PC-3 (cell line): ENCODE data around the gene VAT1L. TPM values are rescaled to one million over a fixed set of nuclear protein-coding genes. Genes with fewer than 3 reads are reported as not detected.

Experiments used
- ATAC-seq: fragments of 200-7000 bp; cut with Tn5 transposase; 2 replicates; pipeline ENCODE4 v1.9.1; 2020; ENCODE audit warnings: mild to moderate bottlenecking, moderate library complexity
- BruUV-seq: library from RNA; stranded (reverse); fragments of 400-500 nt; replicated peaks from 2 replicates; lab custom pipeline; 2021; lab: Mats Ljungman, UMichigan
- CTCF ChIA-PET: fragments of 300-600 bp; sonication (Branson Sonifier 250); formaldehyde crosslinking; loops from one replicate; lab custom pipeline; 2022; ENCODE audit warnings: antibody characterized with exemption; lab: Charles Lee
- POLR2A ChIA-PET: fragments of 300-600 bp; sonication (Branson Sonifier 250); formaldehyde crosslinking; loops from one replicate; lab custom pipeline; 2022; ENCODE audit warnings: antibody characterized with exemption; ENCODE audit not compliant: unreplicated experiment; lab: Charles Lee
- DNase-seq: peaks from one replicate; pipeline ENCODE4 v3.0.0-alpha.2; 2015
- H2AFZ ChIP-seq: fragments of 300-600 bp; sonication (generic); 2 replicates; pipeline ENCODE4 v1.6.0; 2016; ENCODE audit warnings: antibody characterized with exemption, low read length
- H3F3A ChIP-seq: fragments of 300-600 bp; sonication (generic); one replicate; pipeline ENCODE4 v1.6.0; 2017; ENCODE audit warnings: antibody characterized with exemption, low read length, control low read depth, mild to moderate bottlenecking; ENCODE audit not compliant: unreplicated experiment
- H3K27ac ChIP-seq: fragments of 300-600 bp; sonication (generic); 2 replicates; pipeline ENCODE4 v1.5.1; 2016; ENCODE audit warnings: mild to moderate bottlenecking, low read length
- H3K27me3 ChIP-seq: fragments of 300-600 bp; sonication (generic); 2 replicates; pipeline ENCODE4 v1.6.1; 2016; ENCODE audit warnings: low read length, mixed read lengths
- H3K36me3 ChIP-seq: fragments of 300-600 bp; sonication (generic); 2 replicates; pipeline ENCODE4 v1.6.1; 2016; ENCODE audit warnings: low read depth, mixed run types, low read length, mixed read lengths
- H3K4me1 ChIP-seq: fragments of 300-600 bp; sonication (generic); 2 replicates; pipeline ENCODE4 v1.5.1; 2016; ENCODE audit warnings: low read length; ENCODE audit not compliant: insufficient read depth
- H3K4me2 ChIP-seq: fragments of 300-600 bp; sonication (generic); 2 replicates; pipeline ENCODE4 v1.6.0; 2016; ENCODE audit warnings: low read length
- H3K4me3 ChIP-seq: fragments of 300-600 bp; sonication (generic); 2 replicates; pipeline ENCODE4 v1.5.1; 2016; ENCODE audit warnings: mild to moderate bottlenecking, low read length, mixed read lengths
- H3K79me2 ChIP-seq: fragments of 300-600 bp; sonication (generic); 2 replicates; pipeline ENCODE4 v1.6.1; 2017; ENCODE audit warnings: low read length, mixed read lengths
- H3K9ac ChIP-seq: fragments of 300-600 bp; sonication (generic); 2 replicates; pipeline ENCODE4 v1.6.0; 2016; ENCODE audit warnings: mild to moderate bottlenecking, low read length
- H3K9me2 ChIP-seq: fragments of 300-600 bp; sonication (generic); replicated peaks from 2 replicates; pipeline ENCODE4 v1.6.1; 2016; ENCODE audit warnings: mixed run types, low read length, mixed read lengths
- H3K9me3 ChIP-seq: fragments of 300-600 bp; sonication (generic); 2 replicates; pipeline ENCODE4 v1.6.1; 2016; ENCODE audit warnings: low read length, mixed read lengths
- H4K20me1 ChIP-seq: fragments of 300-600 bp; sonication (generic); 2 replicates; pipeline ENCODE4 v1.6.1; 2016; ENCODE audit warnings: low read length, mixed read lengths
- CTCF ChIP-seq: fragments of 300-600 bp; sonication (generic); conservative IDR thresholded peaks from 2 replicates; pipeline ENCODE4 v1.5.1; 2017; ENCODE audit warnings: antibody characterized with exemption, low read depth, mild to moderate bottlenecking, low read length
- EZH2 ChIP-seq: fragments of 300-600 bp; sonication (generic); IDR thresholded peaks from one replicate; pipeline ENCODE4 v1.6.1; 2017; ENCODE audit warnings: antibody characterized with exemption, mild to moderate bottlenecking, low read length; ENCODE audit not compliant: unreplicated experiment
- EZH2phosphoT487 ChIP-seq: fragments of 300-600 bp; sonication (generic); IDR thresholded peaks from 2 replicates; pipeline ENCODE4 v1.6.1; 2018; ENCODE audit warnings: mild to moderate bottlenecking, antibody characterized with exemption, low read length, borderline replicate concordance
- intact Hi-C: fragments of 100-400 bp; cut with micrococcal nuclease; formaldehyde crosslinking; loops from 2 replicates; pipeline ENCODE4 v1.9.0; 2023
- total RNA-seq: library from RNA; depleted of rRNA; stranded (reverse); fragments of >200 nt; gene quantifications from 2 replicates; pipeline ENCODE4 v1.2.3, GENCODE V29; 2014

The VAT1L gene
- total RNA-seq, 1 experiment from 2014 or later = 0.47 TPM

DNA sequence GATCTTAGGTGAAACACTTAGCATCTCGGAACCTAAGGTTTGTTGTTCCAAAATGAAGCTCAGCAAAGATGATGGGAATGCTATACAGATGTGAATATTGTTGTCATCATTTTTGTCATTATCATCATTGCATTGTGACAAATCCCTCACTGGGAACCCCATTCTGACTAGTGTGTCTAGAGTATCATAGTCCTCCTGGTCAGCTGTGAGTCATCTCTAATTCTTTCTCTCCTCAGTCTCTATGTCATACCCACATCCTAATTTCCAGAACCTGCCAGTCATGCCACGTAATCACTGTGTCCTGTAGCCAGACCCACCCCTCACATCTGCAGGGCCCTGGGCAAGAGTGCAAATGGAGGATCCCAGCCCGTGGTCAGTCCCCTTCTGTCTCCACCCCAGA is 173.4 kb downstream of the VAT1L start:
- no peak for DNase-seq
- TF ChIP-seq EZH2phosphoT487 (no peak), EZH2 (no peak), CTCF (no peak)
- ChIA-PET POLR2A (no interaction called here), CTCF (no interaction called here)
- Histone ChIP-seq H3K9ac (no peak overlapping the region), H3K79me2 (no peaks in the 10 kb centered on the region), H3K4me3 (no peak overlapping the region), H3K9me3 (no peaks in the 10 kb centered on the region), H3K27me3 (no peaks in the 10 kb centered on the region), H3K4me1 (no peaks in the 10 kb centered on the region), H3K4me2 (no peak overlapping the region), H2AFZ (no peak overlapping the region), H3F3A (no peaks in the 10 kb centered on the region), H4K20me1 (no peaks in the 10 kb centered on the region), H3K36me3 (no peaks in the 10 kb centered on the region), H3K9me2 (no peaks in the 10 kb centered on the region), H3K27ac (no peak overlapping the region)
- ATAC-seq = no peak
- no TSS peak for BruUV-seq
- intact Hi-C loops = no loop called here

- Histone ChIP-seq H3K9me2 (no peaks in the 10 kb centered on the region), H3K27me3 (no peaks in the 10 kb centered on the region), H3F3A (no peaks in the 10 kb centered on the region), H3K9me3 (no peaks in the 10 kb centered on the region), H2AFZ (no peak overlapping the region), H3K4me2 (no peak overlapping the region), H3K4me1 (no peaks in the 10 kb centered on the region), H3K27ac (no peak overlapping the region), H3K79me2 (no peaks in the 10 kb centered on the region), H3K4me3 (no peak overlapping the region), H3K36me3 (no peaks in the 10 kb centered on the region), H4K20me1 (no peaks in the 10 kb centered on the region), H3K9ac (no peak overlapping the region)
- CTCF ChIA-PET = no interaction called here
- DNase-seq (no peak), ATAC-seq (no peak)
- intact Hi-C loops = no loop called here
- BruUV-seq = no TSS peak
- TF ChIP-seq EZH2 (no peak), CTCF (no peak), EZH2phosphoT487 (no peak)
- POLR2A ChIA-PET = no interaction called here
These were observed 174.3 kb downstream of the VAT1L start for GRCh38 chr16:77962689-77963088.

- Histone ChIP-seq H3K9me3 (no peaks in the 10 kb centered on the region), H4K20me1 (no peaks in the 10 kb centered on the region), H3K36me3 (no peaks in the 10 kb centered on the region), H3K4me1 (no peaks in the 10 kb centered on the region), H3K27ac (no peak overlapping the region), H3F3A (no peaks in the 10 kb centered on the region), H3K4me3 (no peak overlapping the region), H3K9ac (no peak overlapping the region), H3K79me2 (no peaks in the 10 kb centered on the region), H3K27me3 (no peaks in the 10 kb centered on the region), H3K4me2 (no peak overlapping the region), H3K9me2 (no peaks in the 10 kb centered on the region), H2AFZ (no peak overlapping the region)
- ChIA-PET POLR2A (no interaction called here), CTCF (no interaction called here)
- BruUV-seq = no TSS peak
- intact Hi-C loops = no loop called here
- no peak for DNase-seq
- TF ChIP-seq CTCF (no peak), EZH2phosphoT487 (no peak), EZH2 (no peak)
- no peak for ATAC-seq
These were observed 175.1 kb downstream of the VAT1L start for GRCh38 chr16:77963185-77964044.
